H1 (cell line): ENCODE data around the gene BROX. TPM values are rescaled to one million over a fixed set of nuclear protein-coding genes. Genes with fewer than 3 reads are reported as not detected.

ENCODE experiments used
- USF2 ChIP-seq: IDR thresholded peaks from 2 replicates; pipeline ENCODE4 v1.6.1; 2011; ENCODE audit warnings: low read length, improper control_type of control experiment
- polyA plus RNA-seq, 7 experiments: library from polyadenylated mRNA; depleted of rRNA in 3 of 7; stranded (reverse) in 5 of 7; unstranded in 2 of 7; fragments of >200 nt in 5 of 7; fragments of 200-250 nt in 2 of 7; gene quantifications; 1 replicate in 5 of 7; 2 replicates in 1 of 7; 4 replicates in 1 of 7; pipeline versions ENCODE4 v1.2.1 to v1.2.3, GENCODE V29; 2011 to 2013; ENCODE audit warnings: missing spikeins in 2 of 7, mixed read lengths in 2 of 7
- total RNA-seq: library from RNA; stranded (reverse); fragmentation: NEBNext Ultra II Directional; extraction: Animal tissue kit (Norgen Biotek cat#: 25700); gene quantifications from 2 replicates; pipeline ENCODE4 v1.2.1, GENCODE V29; 2021

The BROX gene
- total and polyA plus RNA-seq, 2 of the 8 experiments (the other 6 are each of a cell fraction or from before 2014, with no cell fraction given): 3.8 to 26.7 TPM

GRCh38 chr1:222739929-222740328, 27.6 kb downstream of the BROX start (continued):
- TF ChIP-seq USF2: no peak
